GM19240 (cell line): ENCODE results near the gene FANCE.
"Not testable (repeated sequence)": the region's sequence is repeated elsewhere in the genome, so short reads cannot be mapped to it uniquely, and the experiment has no call there.

Experiments used
- DNase-seq: peaks from one replicate; pipeline ENCODE4 v3.0.0; 2011; ENCODE audit warnings: low spot score; ENCODE audit not compliant: insufficient read length

The FANCE gene

GRCh38 chr6:35496841-35497570 is 44.9 kb downstream of the FANCE start, which contains the start of gene TEAD3:
TEAD3 (minus strand) TSS chr6:35497079.
- DNase-seq: peak; percentile 76

GRCh38 chr6:35497571-35498421 is 45.7 kb downstream of the FANCE start:
- DNase-seq: no peak

- no peak for DNase-seq
Measured at GRCh38 chr6:35498422-35499067, 46.4 kb downstream of the FANCE start.

GRCh38 chr6:35499372-35499771 is 47.2 kb downstream of the FANCE start:
- no peak for DNase-seq

GRCh38 chr6:35500782-35501181 is 48.6 kb downstream of the FANCE start:
- DNase-seq: no peak

GRCh38 chr6:35501784-35502183 is 49.6 kb downstream of the FANCE start:
- no peak for DNase-seq

- DNase-seq: no peak
Measured at GRCh38 chr6:35503534-35503933, 51.4 kb downstream of the FANCE start.

- DNase-seq: no peak
Measured at GRCh38 chr6:35505999-35506412, 53.9 kb downstream of the FANCE start.

GRCh38 chr6:35506536-35506935 is 54.4 kb downstream of the FANCE start:
- no peak for DNase-seq

GRCh38 chr6:35507221-35507620 is 55.1 kb downstream of the FANCE start:
- no peak for DNase-seq

GRCh38 chr6:35508027-35508426 is 55.9 kb downstream of the FANCE start:
- DNase-seq: no peak

- no peak for DNase-seq
Measured at GRCh38 chr6:35508542-35508941, 56.4 kb downstream of the FANCE start.

- DNase-seq: no peak
Measured at GRCh38 chr6:35510916-35511561, 58.9 kb downstream of the FANCE start.

- no peak for DNase-seq
Measured at GRCh38 chr6:35511562-35511941, 59.4 kb downstream of the FANCE start.

- DNase-seq: no peak
Measured at GRCh38 chr6:35512006-35512405, 59.9 kb downstream of the FANCE start.

GRCh38 chr6:35512740-35513139 is 60.6 kb downstream of the FANCE start, which contains the start of gene TULP1:
TULP1 (minus strand) TSS chr6:35512896; CDS start chr6:35512858, 38 bp downstream.
- no peak for DNase-seq

- DNase-seq: no peak
Measured at GRCh38 chr6:35514587-35514986, 62.4 kb downstream of the FANCE start.

GRCh38 chr6:35515939-35516338 is 63.8 kb downstream of the FANCE start:
- DNase-seq: not testable (repeated sequence)
